GM12875 (cell line): ENCODE measurements around the gene VEGFD.
A peak's percentile ranks its signal among the peaks of the same experiment; 100 is the strongest.

ENCODE experiments used
- H3K4me3 ChIP-seq: one replicate; pipeline ENCODE4 v1.5.1; 2011; ENCODE audit warnings: low read depth, low read length, control low read depth
- TF ChIP-seq, protein P1 (sequence below): IDR thresholded peaks from 2 replicates; pipeline ENCODE4 v1.5.1; 2011; ENCODE audit warnings: low read depth, mild to moderate bottlenecking, control low read depth, inconsistent platforms, low read length, moderate library complexity, borderline replicate concordance; ENCODE audit not compliant: insufficient read depth

The VEGFD gene

DNA sequence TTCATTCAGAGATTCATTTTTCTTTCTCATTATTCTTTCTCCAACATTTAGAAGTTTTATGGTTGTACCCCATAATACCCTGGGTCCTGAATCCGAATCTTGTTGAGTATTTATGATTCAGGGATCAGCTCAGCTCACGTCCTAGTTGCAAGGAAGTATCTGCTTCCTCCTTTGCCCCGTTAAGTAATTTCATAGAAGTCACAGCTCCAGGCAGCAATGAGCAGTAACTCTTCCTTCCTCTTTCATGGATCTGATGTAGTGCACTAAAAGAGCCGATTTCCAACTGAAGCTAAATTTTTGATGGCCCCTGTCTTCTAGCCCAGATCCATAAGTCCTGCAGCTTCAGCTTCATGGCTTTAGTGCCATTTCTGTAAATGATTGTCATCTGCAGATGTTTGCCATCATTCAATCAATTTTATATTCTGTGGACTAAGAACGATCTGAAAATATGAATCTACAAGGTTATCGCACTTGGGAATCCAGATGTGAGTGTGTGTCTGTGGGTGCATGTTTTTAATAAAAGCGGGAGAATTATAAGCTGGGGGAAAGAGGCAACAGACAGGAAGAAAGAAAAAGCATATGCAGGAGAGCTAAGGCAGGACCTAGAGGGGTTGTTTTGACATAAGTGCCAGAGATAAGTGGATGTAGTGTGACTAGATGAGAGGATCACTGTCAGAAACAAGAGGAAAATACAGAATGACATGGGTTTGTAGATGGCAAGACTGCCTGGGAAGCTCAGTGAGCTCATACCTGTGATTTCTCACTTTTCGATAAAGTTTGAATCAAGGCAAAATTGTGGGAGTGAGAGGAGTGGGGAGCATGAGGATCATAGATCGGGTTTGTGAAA lies 17.5 kb downstream of the VEGFD start:
- no peak overlapping the region for H3K4me3 ChIP-seq
- TF ChIP-seq, protein P1, sequence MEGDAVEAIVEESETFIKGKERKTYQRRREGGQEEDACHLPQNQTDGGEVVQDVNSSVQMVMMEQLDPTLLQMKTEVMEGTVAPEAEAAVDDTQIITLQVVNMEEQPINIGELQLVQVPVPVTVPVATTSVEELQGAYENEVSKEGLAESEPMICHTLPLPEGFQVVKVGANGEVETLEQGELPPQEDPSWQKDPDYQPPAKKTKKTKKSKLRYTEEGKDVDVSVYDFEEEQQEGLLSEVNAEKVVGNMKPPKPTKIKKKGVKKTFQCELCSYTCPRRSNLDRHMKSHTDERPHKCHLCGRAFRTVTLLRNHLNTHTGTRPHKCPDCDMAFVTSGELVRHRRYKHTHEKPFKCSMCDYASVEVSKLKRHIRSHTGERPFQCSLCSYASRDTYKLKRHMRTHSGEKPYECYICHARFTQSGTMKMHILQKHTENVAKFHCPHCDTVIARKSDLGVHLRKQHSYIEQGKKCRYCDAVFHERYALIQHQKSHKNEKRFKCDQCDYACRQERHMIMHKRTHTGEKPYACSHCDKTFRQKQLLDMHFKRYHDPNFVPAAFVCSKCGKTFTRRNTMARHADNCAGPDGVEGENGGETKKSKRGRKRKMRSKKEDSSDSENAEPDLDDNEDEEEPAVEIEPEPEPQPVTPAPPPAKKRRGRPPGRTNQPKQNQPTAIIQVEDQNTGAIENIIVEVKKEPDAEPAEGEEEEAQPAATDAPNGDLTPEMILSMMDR = no peak

DNA sequence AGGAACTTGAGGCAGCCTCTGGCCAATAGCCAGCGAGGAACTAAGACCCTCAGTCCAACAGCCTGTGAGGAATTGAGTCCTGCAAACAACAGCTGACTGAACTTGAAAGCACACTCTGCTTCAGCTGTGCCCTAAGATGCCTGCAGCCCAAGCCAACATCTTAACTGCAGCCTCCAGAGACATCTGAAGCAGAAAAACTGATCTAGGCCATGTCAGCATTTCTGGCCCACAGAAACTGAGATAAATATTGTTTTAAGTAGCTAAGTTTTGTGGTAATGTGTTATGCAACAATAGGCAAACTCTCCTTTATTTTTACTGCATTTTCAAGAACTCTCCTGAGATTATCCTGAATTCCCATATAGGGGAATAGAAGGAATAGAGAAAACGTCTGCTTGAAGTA lies 24.5 kb downstream of the VEGFD start:
- TF ChIP-seq, protein P1 = no peak
- no peak overlapping the region for H3K4me3 ChIP-seq

DNA sequence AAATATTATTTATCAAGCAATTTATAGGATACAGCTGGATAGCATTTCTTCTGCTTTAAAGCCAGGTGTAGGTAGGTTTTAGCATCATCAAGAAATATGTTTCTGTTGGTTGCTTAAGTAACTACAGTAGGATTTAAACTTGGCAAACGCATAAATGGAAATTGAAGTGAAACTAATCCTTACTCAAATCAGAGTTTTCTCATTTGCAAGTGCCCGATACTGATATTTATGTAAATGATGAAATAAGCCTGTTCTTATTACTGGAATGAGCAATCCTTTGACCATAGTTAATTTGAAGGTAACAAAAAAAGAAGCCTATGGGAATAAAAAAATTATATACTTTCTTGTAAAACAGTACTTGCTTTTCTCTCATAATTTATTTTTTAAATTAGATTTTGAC lies 25.7 kb downstream of the VEGFD start:
- no peak overlapping the region for H3K4me3 ChIP-seq
- TF ChIP-seq, protein P1 = no peak

DNA sequence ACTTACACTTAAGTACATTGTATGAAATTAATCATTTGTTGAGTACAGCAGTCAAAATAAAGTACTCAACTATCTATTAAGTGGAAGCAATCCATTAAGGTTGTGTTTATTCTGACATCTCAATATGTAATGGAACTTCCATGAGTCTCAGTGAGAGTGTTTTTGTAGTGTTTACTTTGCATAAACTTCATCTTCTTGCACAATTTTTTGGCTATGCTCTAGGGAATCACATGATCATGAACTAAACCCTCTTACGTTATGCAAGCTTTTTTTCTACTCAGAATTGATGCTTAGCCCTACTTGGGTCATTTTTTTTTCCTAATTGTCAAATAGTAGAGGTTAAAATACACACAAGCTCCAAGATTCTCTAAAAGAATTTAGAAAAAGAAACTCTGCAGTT lies 27.8 kb downstream of the VEGFD start:
- no peak overlapping the region for H3K4me3 ChIP-seq
- TF ChIP-seq, protein P1 = no peak

DNA sequence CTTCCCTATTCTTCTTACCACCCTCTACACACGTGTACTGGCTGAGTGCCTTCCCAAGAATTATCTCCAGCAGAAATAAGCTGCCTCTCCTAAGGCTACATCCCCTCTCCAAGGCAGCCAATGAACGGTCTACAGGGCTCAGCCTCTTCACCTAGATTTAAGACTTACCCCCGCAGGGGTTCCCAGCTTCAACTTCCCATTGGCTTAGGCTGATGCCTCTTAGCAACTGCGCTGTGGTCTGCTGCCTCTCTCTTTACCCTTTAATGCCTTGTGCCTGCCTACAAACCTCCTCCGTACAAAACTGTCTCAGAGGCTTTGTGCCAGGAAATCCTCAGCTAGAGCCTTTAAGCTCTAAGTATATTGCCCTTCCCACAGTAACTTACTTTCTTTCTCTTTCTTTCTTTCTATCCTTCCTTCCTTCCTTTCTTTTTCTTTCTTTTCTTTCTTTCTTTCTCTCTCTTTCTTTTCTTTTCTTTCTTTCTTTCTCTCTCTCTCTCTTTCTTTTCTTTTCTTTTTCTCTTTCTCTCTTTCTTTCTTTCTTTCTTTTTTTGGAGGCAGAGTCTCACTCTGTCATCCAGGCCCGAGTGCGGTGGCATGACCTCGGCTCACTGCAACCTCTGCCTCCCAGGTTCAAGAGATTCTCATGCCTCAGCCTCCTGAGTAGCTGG lies 33.8 kb downstream of the VEGFD start:
- TF ChIP-seq, protein P1 = no peak

DNA sequence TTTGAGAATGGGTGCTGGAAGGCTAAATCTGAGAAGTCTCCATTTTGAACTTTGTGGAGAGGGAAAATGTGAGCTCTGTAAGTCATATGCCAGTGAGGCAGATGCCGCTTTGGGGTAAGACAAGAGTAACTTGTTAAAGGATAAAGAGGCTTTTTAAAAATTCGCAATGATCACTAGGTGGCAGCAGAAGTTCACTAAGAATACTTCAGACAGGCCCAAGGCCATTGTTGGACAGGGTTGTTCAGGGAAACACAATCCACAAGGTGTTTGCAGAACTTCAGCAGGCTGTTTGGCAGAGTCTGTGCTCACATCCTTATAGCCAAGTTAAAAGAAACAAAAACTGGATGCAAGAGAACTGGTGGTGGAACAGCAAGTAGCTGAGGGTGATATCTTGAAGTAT lies 35.2 kb downstream of the VEGFD start:
- H3K4me3 ChIP-seq = no peak overlapping the region
- TF ChIP-seq, protein P1 = peak; percentile 36; the same call in 1 of the 2 replicates

More for the DNA sequence above, 33.8 kb downstream of the VEGFD start:
- no peak overlapping the region for H3K4me3 ChIP-seq
